ENCODE results near the gene SKI.

GRCh38 chr1:2311184-2312032 is 83.3 kb downstream of the SKI start:
- no peak for TF ChIP-seq GATA2 (IDR thresholded peaks at IDR 0.05; ENCODE audit: low read depth, low read length)
- TF ChIP-seq GATA3 (IDR thresholded peaks at IDR 0.05; ENCODE audit: low read depth, low read length), result no peak

Measured in SH-SY5Y (cell line).